Astrocyte (in vitro differentiated cells and primary cell): Measurements from ENCODE around the gene SPINK14. TPM values are rescaled to one million over a fixed set of nuclear protein-coding genes. Genes with fewer than 3 reads are reported as not detected.

Experiments
- DNase-seq: peaks from one replicate; pipeline ENCODE4 v3.0.0-alpha.2; 2010; ENCODE audit warnings: low read depth
- FAIRE-seq: peaks from 2 replicates; lab custom pipeline; 2011; peaks lifted over from hg19 to GRCh38; lab: Jason Lieb, UNC
- H2AFZ ChIP-seq: 2 replicates; pipeline ENCODE4 v1.6.0; 2012; ENCODE audit warnings: low read depth, low read length, inconsistent platforms
- H3K27ac ChIP-seq: 2 replicates; pipeline ENCODE4 v1.5.1; 2011; ENCODE audit warnings: low read depth, low read length, inconsistent platforms
- H3K27me3 ChIP-seq: 2 replicates; pipeline ENCODE4 v1.6.0; 2011; ENCODE audit warnings: low read length, inconsistent platforms; ENCODE audit not compliant: insufficient read depth
- H3K36me3 ChIP-seq: 2 replicates; pipeline ENCODE4 v1.5.1; 2011; ENCODE audit warnings: low read length, inconsistent platforms; ENCODE audit not compliant: insufficient read depth
- H3K4me1 ChIP-seq: 2 replicates; pipeline ENCODE4 v1.5.1; 2011; ENCODE audit warnings: low read length, inconsistent platforms; ENCODE audit not compliant: insufficient read depth
- H3K4me2 ChIP-seq: 2 replicates; pipeline ENCODE4 v1.6.0; 2012; ENCODE audit warnings: low read length, inconsistent platforms
- H3K4me3 ChIP-seq: 2 replicates; pipeline ENCODE4 v1.5.1; 2011; ENCODE audit warnings: low read depth, mild to moderate bottlenecking, low read length, inconsistent platforms; ENCODE audit not compliant: insufficient read depth
- H3K79me2 ChIP-seq: 2 replicates; pipeline ENCODE4 v1.6.0; 2012; ENCODE audit warnings: mild to moderate bottlenecking, low read length, inconsistent platforms; ENCODE audit not compliant: insufficient read depth
- H3K9ac ChIP-seq: 2 replicates; pipeline ENCODE4 v1.6.0; 2012; ENCODE audit warnings: mild to moderate bottlenecking, low read length, inconsistent platforms
- H3K9me3 ChIP-seq: 2 replicates; pipeline ENCODE4 v1.5.1; 2012; ENCODE audit warnings: low read depth, mild to moderate bottlenecking, low read length, inconsistent platforms; ENCODE audit not compliant: insufficient read depth
- H4K20me1 ChIP-seq: 2 replicates; pipeline ENCODE4 v1.6.0; 2012; ENCODE audit warnings: low read length, inconsistent platforms; ENCODE audit not compliant: insufficient read depth
- H3K27ac Mint-ChIP-seq: one replicate; pipeline ENCODE4 v1.8.0; 2021; ENCODE audit warnings: mild to moderate bottlenecking, mixed read lengths; ENCODE audit not compliant: unreplicated experiment
- H3K27me3 Mint-ChIP-seq: one replicate; pipeline ENCODE4 v1.8.0; 2021; ENCODE audit warnings: low read depth, mixed read lengths; ENCODE audit not compliant: unreplicated experiment
- H3K36me3 Mint-ChIP-seq: one replicate; pipeline ENCODE4 v1.8.0; 2021; ENCODE audit warnings: low read depth, mixed read lengths; ENCODE audit not compliant: unreplicated experiment
- H3K4me1 Mint-ChIP-seq: one replicate; pipeline ENCODE4 v1.8.0; 2021; ENCODE audit warnings: low read depth, mixed read lengths; ENCODE audit not compliant: unreplicated experiment
- H3K4me3 Mint-ChIP-seq: one replicate; pipeline ENCODE4 v1.8.0; 2021; ENCODE audit warnings: mild to moderate bottlenecking, moderate library complexity, mixed read lengths; ENCODE audit not compliant: unreplicated experiment
- H3K9me3 Mint-ChIP-seq: one replicate; pipeline ENCODE4 v1.8.0; 2021; ENCODE audit warnings: mild to moderate bottlenecking, mixed read lengths; ENCODE audit not compliant: unreplicated experiment
- CTCF ChIP-seq: IDR thresholded peaks from 2 replicates; pipeline ENCODE4 v1.5.1; 2011; ENCODE audit warnings: low read depth, mild to moderate bottlenecking, inconsistent platforms, low read length, moderate library complexity; ENCODE audit not compliant: insufficient read depth
- EZH2 ChIP-seq: IDR thresholded peaks from 2 replicates; pipeline ENCODE4 v1.6.1; 2012; ENCODE audit warnings: mild to moderate bottlenecking, low read length, inconsistent platforms; ENCODE audit not compliant: insufficient read depth
- total RNA-seq: library from RNA; stranded (reverse); gene quantifications from 2 replicates; pipeline ENCODE4 v1.2.1, GENCODE V29; 2021

Gene SPINK14
- total RNA-seq, 1 donor from 2014 or later, result not detected

- Histone ChIP-seq H3K9ac (no peak overlapping the region), H3K27ac (no peak overlapping the region), H3K4me2 (no peak overlapping the region), H4K20me1 (no peaks in the 10 kb centered on the region), H3K36me3 (no peaks in the 10 kb centered on the region), H3K27me3 (no peaks in the 10 kb centered on the region), H3K4me3 (no peak overlapping the region), H3K79me2 (no peaks in the 10 kb centered on the region), H2AFZ (no peak overlapping the region), H3K9me3 (no peaks in the 10 kb centered on the region), H3K4me1 (no peaks in the 10 kb centered on the region)
- H3K36me3 Mint-ChIP-seq, result no peaks in the 10 kb centered on the region
- H3K27me3 Mint-ChIP-seq, result no peaks in the 10 kb centered on the region
- peaks cover 11% of the 10 kb centered on the region for H3K4me1 Mint-ChIP-seq
- DNase-seq (no peak), FAIRE-seq (no peak)
- no peaks in the 10 kb centered on the region for H3K9me3 Mint-ChIP-seq
- H3K4me3 Mint-ChIP-seq, result no peak overlapping the region
- no peak overlapping the region for H3K27ac Mint-ChIP-seq
- TF ChIP-seq EZH2 (no peak), CTCF (no peak)
These were observed 36.9 kb downstream of the SPINK14 start for GRCh38 chr5:148205044-148205806.

GRCh38 chr5:148205865-148206264 lies 37.5 kb downstream of the SPINK14 start:
- no peak overlapping the region for H3K4me3 Mint-ChIP-seq
- H3K4me3 ChIP-seq, result no peak overlapping the region
- TF ChIP-seq EZH2 (no peak), CTCF (no peak)
- FAIRE-seq (no peak), DNase-seq (no peak)
- H3K79me2 ChIP-seq, result no peaks in the 10 kb centered on the region
- no peaks in the 10 kb centered on the region for H3K9me3 Mint-ChIP-seq
- H3K9ac ChIP-seq, result no peak overlapping the region
- H3K36me3 ChIP-seq, result no peaks in the 10 kb centered on the region
- no peaks in the 10 kb centered on the region for H3K4me1 ChIP-seq
- no peaks in the 10 kb centered on the region for H3K27me3 Mint-ChIP-seq
- no peaks in the 10 kb centered on the region for H3K36me3 Mint-ChIP-seq
- no peak overlapping the region for H2AFZ ChIP-seq
- H3K4me1 Mint-ChIP-seq, result peaks cover 11% of the 10 kb centered on the region
- H3K9me3 ChIP-seq, result no peaks in the 10 kb centered on the region
- no peak overlapping the region for H3K4me2 ChIP-seq
- H3K27ac Mint-ChIP-seq, result no peak overlapping the region
- H3K27ac ChIP-seq, result no peak overlapping the region
- H3K27me3 ChIP-seq, result no peaks in the 10 kb centered on the region
- H4K20me1 ChIP-seq, result no peaks in the 10 kb centered on the region

- no peaks in the 10 kb centered on the region for H3K79me2 ChIP-seq
- no peak overlapping the region for H3K27ac Mint-ChIP-seq
- H3K36me3 ChIP-seq, result no peaks in the 10 kb centered on the region
- H4K20me1 ChIP-seq, result no peaks in the 10 kb centered on the region
- no peak for TF ChIP-seq CTCF
- no peak overlapping the region for H3K9ac ChIP-seq
- H3K27ac ChIP-seq, result no peak overlapping the region
- no peaks in the 10 kb centered on the region for H3K4me1 ChIP-seq
- no peaks in the 10 kb centered on the region for H3K27me3 Mint-ChIP-seq
- FAIRE-seq (no peak), DNase-seq (no peak)
- no peak overlapping the region for H3K4me3 Mint-ChIP-seq
- peaks cover 11% of the 10 kb centered on the region for H3K4me1 Mint-ChIP-seq
- H3K4me3 ChIP-seq, result no peak overlapping the region
- H3K36me3 Mint-ChIP-seq, result no peaks in the 10 kb centered on the region
- no peaks in the 10 kb centered on the region for H3K9me3 ChIP-seq
- no peak overlapping the region for H3K4me2 ChIP-seq
- H2AFZ ChIP-seq, result no peak overlapping the region
- H3K9me3 Mint-ChIP-seq, result no peaks in the 10 kb centered on the region
- no peaks in the 10 kb centered on the region for H3K27me3 ChIP-seq
These were observed 38.3 kb downstream of the SPINK14 start for GRCh38 chr5:148206620-148207019.
